HG03460 (cell line): ENCODE data around the gene QPCTL.

ENCODE experiments used
- ATAC-seq: cut with Tn5 transposase; IDR thresholded peaks from one replicate; pipeline ENCODE4 v1.9.1; 2021; ENCODE audit not compliant: unreplicated experiment

Gene QPCTL

GRCh38 chr19:45692187-45693105, at the start of gene QPCTL:
Gene QPCTL, plus strand, starts transcription at chr19:45692666. Its CDS starts 38 bp downstream, at chr19:45692704.
- peak; percentile 83 for ATAC-seq

DNA sequence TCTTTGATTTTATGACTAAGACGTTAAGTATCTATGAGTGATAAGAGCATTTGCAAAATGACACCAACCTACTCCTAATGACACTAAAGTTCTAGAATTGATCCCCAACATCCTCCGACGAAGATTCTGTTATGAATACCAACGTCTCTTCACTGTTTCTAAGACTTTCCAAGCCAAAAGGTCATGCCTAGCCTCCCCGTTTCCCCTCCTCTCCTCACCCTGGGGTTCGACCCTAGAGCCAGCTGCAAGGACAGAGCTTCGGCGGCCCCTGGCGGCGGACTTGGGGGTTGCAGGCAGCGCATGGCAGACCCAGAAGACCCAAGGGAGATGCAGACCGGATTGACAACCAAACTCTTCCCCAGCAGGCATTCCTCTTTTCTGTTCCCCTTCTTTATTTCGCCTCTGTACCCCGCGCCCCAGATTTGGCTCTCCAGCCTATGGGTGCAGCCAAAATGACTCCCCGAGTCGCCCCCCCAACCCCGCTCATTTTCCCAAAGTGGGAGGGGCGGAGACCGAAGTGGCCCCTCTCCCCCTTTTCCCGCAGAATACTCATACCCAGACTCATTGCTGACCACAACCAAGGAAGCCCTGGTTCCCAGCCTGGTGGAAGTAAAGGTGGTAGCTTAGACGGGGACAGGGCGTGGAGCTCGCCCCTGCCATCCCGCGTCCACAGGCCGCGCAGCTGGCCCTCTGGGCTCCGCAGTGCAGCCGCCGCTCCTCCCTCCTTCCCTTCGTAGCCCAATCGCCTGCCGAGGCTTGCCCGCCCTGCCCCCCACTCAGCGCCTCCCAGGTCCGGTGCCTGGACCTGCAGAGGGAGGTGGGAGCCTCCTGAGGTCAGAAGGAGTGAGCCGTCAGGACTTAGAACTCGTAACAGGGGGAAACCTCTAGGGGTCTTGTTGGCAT, 49.2 kb upstream of the QPCTL start:
- ATAC-seq, result no peak

DNA sequence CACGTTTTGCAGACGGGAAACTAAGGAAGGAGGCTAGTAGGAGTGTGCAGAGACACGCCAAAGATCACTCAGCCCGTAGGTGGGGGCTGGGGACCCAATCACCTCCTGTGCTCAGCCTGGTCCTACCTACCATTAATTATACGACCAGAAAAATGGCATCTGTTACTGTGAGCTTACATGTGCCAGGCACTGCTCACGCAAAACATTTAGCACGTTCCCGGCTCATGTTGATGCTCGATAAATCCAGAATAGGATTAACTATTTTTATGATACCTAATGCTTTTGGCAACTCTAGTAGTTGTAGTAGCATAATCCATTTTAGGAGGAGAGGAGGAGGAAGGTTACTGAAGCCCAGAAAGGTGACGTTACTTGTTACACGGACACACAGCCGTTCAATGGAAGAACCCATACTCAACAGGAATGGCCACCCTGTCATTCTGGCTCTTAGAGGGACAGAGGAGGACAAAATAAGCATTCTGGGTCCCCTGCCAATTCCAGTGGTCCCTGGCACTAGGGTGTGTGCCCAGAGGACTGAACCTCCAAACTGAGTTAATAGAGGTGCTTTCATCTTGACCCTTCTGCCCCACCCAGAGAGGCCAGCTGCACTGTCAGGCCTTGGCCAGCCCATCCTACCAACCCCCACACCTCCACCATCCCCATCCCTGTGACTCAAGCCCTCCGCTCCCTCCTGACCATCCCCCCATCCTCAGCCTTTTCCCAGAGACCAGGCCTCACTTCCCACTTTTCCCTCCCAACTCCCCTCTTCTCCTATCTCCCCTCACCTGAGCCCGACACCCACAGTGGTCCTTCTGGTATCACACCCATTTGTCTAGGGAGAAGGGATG, 48.3 kb upstream of the QPCTL start:
- no peak for ATAC-seq

DNA sequence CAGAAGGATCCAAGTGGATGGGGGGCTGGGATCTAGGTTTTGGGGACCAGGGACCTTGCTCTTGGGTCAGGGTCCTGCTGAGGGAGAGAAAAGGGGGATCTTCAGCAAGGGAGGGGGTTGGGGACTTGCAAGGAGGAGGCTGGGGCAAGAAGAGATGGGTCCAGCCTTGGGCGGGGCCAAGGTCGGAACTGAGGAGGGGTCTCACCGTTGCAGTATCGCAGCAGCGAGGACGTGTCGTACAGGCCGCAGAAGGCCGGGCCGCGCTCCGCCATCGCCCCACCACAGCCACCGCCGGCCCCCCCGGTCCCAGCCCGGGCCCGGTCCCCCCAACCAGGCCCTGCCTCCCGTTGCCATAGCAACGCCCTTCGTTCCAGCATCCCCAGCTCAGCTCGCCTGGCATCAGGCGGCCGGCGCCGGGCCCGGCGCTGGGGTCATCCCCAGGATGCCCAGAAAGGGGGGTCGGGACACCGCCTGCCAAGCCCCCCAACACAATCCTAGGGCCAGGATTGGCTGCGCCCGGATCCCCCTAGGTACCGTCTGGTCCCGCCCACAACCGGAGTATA, 47.3 kb upstream of the QPCTL start:
- no peak for ATAC-seq

GRCh38 chr19:45645631-45646344, 46.7 kb upstream of the QPCTL start:
- peak; percentile 31 for ATAC-seq

DNA sequence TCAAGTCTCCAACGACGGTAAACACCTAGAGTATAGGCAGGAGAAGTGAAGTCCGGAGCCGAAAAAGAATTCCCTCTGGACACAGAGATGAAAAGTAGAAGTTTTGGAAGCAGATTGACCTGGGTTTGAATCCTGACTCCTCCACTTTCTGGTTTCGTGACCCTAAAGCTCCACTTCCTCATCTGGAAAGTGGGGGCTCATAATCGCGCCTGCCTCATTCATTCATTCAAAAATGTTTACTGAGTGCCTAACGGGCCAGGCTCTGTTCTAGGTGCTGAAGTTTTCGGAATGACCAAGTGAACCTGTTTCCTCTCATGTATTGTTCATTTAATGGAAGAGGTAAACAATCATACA, 46.1 kb upstream of the QPCTL start:
- ATAC-seq, result no peak

DNA sequence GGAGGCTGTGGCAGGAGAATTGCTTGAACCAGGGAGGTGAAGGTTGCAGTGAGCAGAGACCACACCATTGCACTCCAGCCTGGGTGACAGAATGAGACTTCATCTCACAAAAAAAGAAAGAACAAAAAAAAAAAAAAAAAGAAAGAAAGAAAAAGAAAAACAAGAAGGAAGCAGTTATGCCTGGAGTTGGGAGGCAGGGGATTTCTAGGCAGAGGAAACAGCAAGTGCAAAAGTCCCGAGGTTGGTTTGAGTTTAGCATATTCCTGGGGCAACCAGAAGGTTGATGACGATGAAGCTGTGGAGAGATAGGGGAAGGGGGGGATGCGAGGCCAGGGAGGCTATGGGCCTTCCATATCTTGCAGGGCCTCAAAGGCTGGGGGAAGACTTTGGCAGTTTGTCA, 41.7 kb upstream of the QPCTL start:
- no peak for ATAC-seq

DNA sequence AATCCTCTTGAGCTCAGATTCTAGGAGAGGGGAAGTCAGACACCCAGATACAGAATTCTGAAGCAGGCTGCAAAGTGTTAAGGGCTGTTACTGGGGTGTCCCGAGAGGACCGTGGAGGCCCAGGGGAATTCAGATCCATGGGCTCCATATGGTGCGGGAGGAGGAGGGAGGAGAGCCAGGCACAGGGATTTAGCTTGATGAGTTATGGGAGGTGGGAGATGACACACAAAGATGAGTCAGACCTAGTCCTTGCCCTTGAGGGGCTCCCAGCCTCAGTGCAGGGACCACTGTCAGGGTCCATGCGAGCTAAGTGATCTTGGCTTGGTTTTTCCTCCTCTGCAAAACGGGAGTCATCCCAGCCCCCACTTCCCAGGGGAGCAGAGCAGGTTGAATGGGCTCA, 38.8 kb upstream of the QPCTL start:
- no peak for ATAC-seq

GRCh38 chr19:45655073-45655472, 37.4 kb upstream of the QPCTL start:
- ATAC-seq, result no peak

DNA sequence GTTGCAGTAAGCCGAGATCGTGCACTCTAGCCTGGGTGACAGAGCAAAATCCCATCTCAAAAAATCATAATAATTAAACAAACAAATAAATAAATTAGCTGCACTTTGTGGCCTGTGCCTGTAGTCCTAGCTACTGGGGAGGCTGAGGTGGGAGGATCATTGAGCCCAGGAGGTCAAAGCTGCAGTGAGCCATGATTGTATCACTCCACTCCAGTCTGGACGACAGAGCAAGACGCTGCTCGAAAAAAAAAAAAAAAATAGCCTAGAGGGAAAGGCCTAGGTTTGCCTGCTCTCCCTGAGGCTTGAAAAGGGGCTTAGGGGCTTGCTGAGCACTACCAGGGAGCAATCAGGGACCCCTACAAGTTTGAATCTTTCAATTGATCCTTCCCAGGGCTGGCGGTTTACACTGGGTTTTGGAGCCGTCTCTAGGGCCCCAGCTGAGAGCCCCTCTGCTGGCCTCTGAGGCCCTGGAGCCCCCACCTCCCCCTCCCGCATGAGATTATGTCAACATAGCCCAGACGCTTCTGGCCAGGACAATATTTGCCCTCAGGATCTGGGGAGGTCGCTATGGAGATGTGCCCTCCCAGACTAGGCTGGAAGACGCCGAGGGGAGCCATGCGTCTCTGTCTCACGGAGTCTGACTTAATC, 34.8 kb upstream of the QPCTL start:
- no peak for ATAC-seq

GRCh38 chr19:45659096-45659729, 33.3 kb upstream of the QPCTL start:
- no peak for ATAC-seq

DNA sequence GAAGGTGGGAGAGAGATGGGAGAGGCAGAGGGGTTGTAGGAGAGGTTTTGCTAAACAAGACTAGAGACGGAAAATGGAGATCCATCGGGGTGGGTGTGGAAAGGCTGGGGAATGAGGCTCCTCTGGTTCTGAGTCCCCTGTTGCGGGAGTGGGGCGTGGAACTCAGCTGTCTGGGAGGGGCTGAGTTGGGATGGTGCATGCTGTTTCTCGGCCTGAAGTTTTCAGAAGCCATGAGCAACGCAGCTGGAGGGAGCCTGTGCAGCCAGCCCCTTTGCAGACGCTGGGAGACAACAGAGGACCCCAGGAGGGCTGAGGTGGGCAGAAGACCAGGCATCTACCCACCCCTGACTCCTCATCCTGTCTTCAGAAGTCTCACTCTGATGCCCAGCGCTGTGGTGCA, 31.8 kb upstream of the QPCTL start:
- no peak for ATAC-seq

DNA sequence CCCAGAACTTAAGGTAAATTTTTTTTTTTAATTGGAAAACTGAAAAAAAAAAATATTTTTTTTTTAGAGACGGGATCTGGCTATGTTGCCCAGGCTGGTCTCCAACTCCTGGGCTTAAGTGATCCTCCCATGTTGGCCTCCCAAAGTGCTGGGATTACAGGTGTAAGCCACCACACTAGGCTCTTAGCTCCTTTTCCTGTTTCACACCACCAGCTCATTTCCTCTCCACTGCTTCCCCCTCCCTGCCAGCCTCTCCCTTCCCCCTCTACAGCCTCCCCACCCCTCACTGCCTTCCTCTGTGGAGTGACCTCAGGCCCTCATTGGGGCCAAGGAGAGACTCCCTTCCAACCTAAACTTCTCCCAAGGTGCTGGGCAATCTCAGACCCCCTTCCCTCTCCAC, 28.7 kb upstream of the QPCTL start:
- no peak for ATAC-seq

DNA sequence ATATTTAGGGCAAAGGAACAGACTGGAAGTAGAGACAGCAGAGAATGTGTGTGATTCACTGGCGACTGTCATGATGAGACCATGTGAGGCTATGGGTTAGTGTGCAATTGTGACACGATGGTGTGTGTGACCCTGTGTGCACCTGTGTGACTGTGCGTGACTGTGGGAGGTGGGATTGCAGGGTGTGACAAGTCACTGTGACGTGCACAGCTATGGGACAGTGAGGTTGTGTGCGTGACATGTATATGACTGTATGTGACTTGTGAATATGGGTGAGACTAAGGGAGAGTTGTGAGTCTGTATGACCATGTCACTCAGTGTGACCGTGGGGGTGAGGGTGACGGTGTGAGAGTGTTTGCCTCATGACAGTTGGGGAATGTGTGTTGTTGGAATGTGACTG, 27.9 kb upstream of the QPCTL start:
- no peak for ATAC-seq

GRCh38 chr19:45667620-45668341, 24.7 kb upstream of the QPCTL start, which contains the start of gene GIPR:
Gene GIPR, plus strand, starts transcription at chr19:45668221. Its CDS starts 1,300 bp downstream, at chr19:45669521.
- ATAC-seq, result no peak

GRCh38 chr19:45668342-45668871, 24.1 kb upstream of the QPCTL start:
- no peak for ATAC-seq

GRCh38 chr19:45670670-45671453, 21.6 kb upstream of the QPCTL start:
- ATAC-seq, result peak; percentile 46
